Measurements from ENCODE around the gene SMIM28. TPM values are rescaled to one million over a fixed set of nuclear protein-coding genes. Genes with fewer than 3 reads are reported as not detected.
A peak's percentile ranks its signal among the peaks of the same experiment; 100 is the strongest.

SMIM28 gene
- total RNA-seq, 1 experiment from 2014 or later = not detected

- no peaks in the 10 kb centered on the region; the same call in 1 of the 2 replicates for H3K27me3 ChIP-seq (ENCODE audit: control insufficient read depth, insufficient read depth, low read length)
- BruUV-seq (replicated peaks) = no TSS peak
- no peak overlapping the region for H3K27ac ChIP-seq (ENCODE audit: low read length)
- in situ Hi-C loops (cut with HindIII; ENCODE audit: low pct_unique_long_range_greater_than_20kb, low sequenced_read_pairs) = no loop called here
- no peaks in the 10 kb centered on the region for H3K4me1 ChIP-seq (ENCODE audit: control insufficient read depth, insufficient read depth, low read length)
- no peak overlapping the region for H3K4me3 ChIP-seq (ENCODE audit: low read depth in 2 of 2, low read length in 2 of 2)
- H3K36me3 ChIP-seq (ENCODE audit: control insufficient read depth, insufficient read depth, low read length) = no peaks in the 10 kb centered on the region
- ATAC-seq (no peak), DNase-seq (ENCODE audit: low read depth, low spot score) (no peak)
- ChIA-PET CTCF (no interaction called here), POLR2A (no interaction called here)
- TF ChIP-seq CTCF (IDR thresholded peaks at IDR 0.05) (no peak), REST (IDR thresholded peaks at IDR 0.05; ENCODE audit: insufficient read depth in 1 of 2, low read depth in 2 of 2, low read length in 1 of 2) (no peak), SIN3A (IDR thresholded peaks at IDR 0.05; ENCODE audit: borderline replicate concordance, insufficient read depth, low read depth, low read length) (no peak), TCF7L2 (IDR thresholded peaks at IDR 0.05; ENCODE audit: low read depth, low read length) (no peak), POLR2AphosphoS5 (IDR thresholded peaks at IDR 0.05; ENCODE audit: low read depth, low read length) (no peak)
- intact Hi-C loops (cut with micrococcal nuclease; ENCODE audit: unreplicated experiment) = no loop called here
- no peaks in the 10 kb centered on the region for H3K9me3 ChIP-seq (ENCODE audit: control insufficient read depth, insufficient read depth, low read depth, low read length)
These were observed 9.2 kb downstream of the SMIM28 start for GRCh38 chr6:138386897-138387296.

GRCh38 chr6:138387577-138388368 is 10.1 kb downstream of the SMIM28 start:
- POLR2A ChIA-PET = no interaction called here

More at GRCh38 chr6:138387577-138388368, 10.1 kb downstream of the SMIM28 start:
- Histone ChIP-seq H3K36me3 (ENCODE audit: control insufficient read depth, insufficient read depth, low read length) (no peaks in the 10 kb centered on the region), H3K4me3 (ENCODE audit: low read depth in 2 of 2, low read length in 2 of 2) (no peak overlapping the region), H3K27ac (ENCODE audit: low read length) (no peak overlapping the region), H3K27me3 (ENCODE audit: control insufficient read depth, insufficient read depth, low read length) (no peaks in the 10 kb centered on the region; the same call in none of the 2 replicates), H3K4me1 (ENCODE audit: control insufficient read depth, insufficient read depth, low read length) (no peaks in the 10 kb centered on the region), H3K9me3 (ENCODE audit: control insufficient read depth, insufficient read depth, low read depth, low read length) (no peaks in the 10 kb centered on the region)
- BruUV-seq (replicated peaks) = no TSS peak
- CTCF ChIA-PET = no interaction called here
- intact Hi-C loops (cut with micrococcal nuclease; ENCODE audit: unreplicated experiment) = no loop called here
- in situ Hi-C loops (cut with HindIII; ENCODE audit: low pct_unique_long_range_greater_than_20kb, low sequenced_read_pairs) = no loop called here
- ATAC-seq (no peak), DNase-seq (ENCODE audit: low read depth, low spot score) (no peak)
- TF ChIP-seq SIN3A (IDR thresholded peaks at IDR 0.05; ENCODE audit: borderline replicate concordance, insufficient read depth, low read depth, low read length) (no peak), CTCF (IDR thresholded peaks at IDR 0.05) (0 out of 2 replicates have a peak, but pooled peaks have one; percentile 12)

Measured in Panc1 (cell line).